GM12878 (cell line): ENCODE results near the gene BEST2. TPM values are rescaled to one million over a fixed set of nuclear protein-coding genes. Genes with fewer than 3 reads are reported as not detected.
A peak's percentile ranks its signal among the peaks of the same experiment; 100 is the strongest.

Source experiments
- SRF ChIP-seq, 2 experiments: IDR thresholded peaks; 2 replicates each; pipeline ENCODE4 v1.6.1; 2011; ENCODE audit warnings: low read depth in 2 of 2, low read length in 2 of 2, mild to moderate bottlenecking in 1 of 2, moderate library complexity in 1 of 2
- polyA plus RNA-seq, 11 experiments: library from polyadenylated mRNA; depleted of rRNA in 4 of 11; unstranded in 6 of 11; stranded (reverse) in 5 of 11; fragments of >200 nt; fragmentation: Nextera tagmentation in 4 of 11; fragmentation: Illumina TruSeq in 1 of 11; extraction: Ambion mirVana in 4 of 11; extraction: Trizol in 1 of 11; gene quantifications; 1 replicate in 1 of 11; 2 replicates in 10 of 11; pipeline versions ENCODE4 v1.2.1 to v1.2.3, GENCODE V29; 2011 to 2016; ENCODE audit warnings: inconsistent platforms in 2 of 11, missing spikeins in 2 of 11, low read depth in 1 of 11
- total RNA-seq, 4 experiments: library from RNA; depleted of rRNA in 3 of 4; stranded (reverse); fragments of >200 nt in 3 of 4; fragmentation: Illumina TruSeq in 1 of 4; extraction: Trizol in 1 of 4; gene quantifications; 2 replicates each; pipeline versions ENCODE4 v1.2.1 to v1.2.3, GENCODE V29; 2013 to 2021
- TF ChIP-seq, protein P1 (sequence below): IDR thresholded peaks from 2 replicates; pipeline ENCODE4 v1.6.1; 2012; ENCODE audit warnings: improper control_type of control experiment, low read depth, low read length; ENCODE audit not compliant: insufficient replicate concordance
- TF ChIP-seq, protein P2 (sequence below): fragments of 450-650 bp; IDR thresholded peaks from 2 replicates; pipeline ENCODE4 v1.6.1; 2017; ENCODE audit warnings: mild to moderate bottlenecking, moderate library complexity

BEST2 gene
- total and polyA plus RNA-seq, 10 of the 15 experiments (the other 5 are each of a cell fraction or from before 2014, with no cell fraction given), result not detected

DNA sequence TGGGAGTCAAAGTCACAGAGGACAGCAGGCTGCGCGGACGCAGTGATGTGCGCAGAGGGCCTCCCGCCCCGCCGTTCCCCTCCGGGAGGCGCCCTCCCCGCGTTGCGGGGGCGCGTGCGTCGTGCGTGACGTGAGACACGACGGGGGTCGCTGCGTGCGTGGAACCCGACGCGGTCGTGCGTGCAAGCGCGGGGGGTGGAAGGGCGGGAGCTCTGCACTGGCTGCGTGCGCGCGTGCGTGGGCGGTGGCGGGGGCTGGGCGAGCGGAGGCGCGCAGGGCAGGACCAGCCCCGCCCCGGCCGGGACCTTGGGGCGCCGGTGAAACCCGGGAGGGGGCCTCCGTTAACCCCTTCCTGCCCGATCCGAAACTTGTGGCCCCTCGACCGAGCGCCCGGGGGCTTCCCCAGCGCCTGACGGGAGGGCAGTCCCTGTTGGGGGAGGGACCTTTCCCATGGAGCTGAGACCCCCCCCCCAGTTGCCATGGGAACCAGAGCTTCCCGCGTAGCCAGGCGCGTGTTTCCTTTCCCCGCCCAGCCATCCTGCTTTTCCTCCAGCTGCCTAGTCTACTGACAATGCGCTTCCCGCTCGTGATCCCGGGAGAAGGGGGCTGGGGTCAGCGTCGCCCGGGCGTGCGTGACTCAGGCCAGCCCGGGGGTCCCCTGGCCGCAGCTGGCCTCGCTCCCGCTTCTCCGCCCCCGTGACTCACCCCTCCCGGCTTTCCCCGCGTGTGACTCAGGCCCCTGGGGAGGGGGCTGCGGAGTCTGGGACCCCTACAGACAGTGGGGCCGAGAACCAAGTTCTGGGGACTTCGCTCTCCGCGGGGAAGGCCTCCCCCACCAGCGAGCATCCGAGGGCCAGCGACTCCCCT, 31.1 kb downstream of the BEST2 start (continued):
- TF ChIP-seq, protein P1, sequence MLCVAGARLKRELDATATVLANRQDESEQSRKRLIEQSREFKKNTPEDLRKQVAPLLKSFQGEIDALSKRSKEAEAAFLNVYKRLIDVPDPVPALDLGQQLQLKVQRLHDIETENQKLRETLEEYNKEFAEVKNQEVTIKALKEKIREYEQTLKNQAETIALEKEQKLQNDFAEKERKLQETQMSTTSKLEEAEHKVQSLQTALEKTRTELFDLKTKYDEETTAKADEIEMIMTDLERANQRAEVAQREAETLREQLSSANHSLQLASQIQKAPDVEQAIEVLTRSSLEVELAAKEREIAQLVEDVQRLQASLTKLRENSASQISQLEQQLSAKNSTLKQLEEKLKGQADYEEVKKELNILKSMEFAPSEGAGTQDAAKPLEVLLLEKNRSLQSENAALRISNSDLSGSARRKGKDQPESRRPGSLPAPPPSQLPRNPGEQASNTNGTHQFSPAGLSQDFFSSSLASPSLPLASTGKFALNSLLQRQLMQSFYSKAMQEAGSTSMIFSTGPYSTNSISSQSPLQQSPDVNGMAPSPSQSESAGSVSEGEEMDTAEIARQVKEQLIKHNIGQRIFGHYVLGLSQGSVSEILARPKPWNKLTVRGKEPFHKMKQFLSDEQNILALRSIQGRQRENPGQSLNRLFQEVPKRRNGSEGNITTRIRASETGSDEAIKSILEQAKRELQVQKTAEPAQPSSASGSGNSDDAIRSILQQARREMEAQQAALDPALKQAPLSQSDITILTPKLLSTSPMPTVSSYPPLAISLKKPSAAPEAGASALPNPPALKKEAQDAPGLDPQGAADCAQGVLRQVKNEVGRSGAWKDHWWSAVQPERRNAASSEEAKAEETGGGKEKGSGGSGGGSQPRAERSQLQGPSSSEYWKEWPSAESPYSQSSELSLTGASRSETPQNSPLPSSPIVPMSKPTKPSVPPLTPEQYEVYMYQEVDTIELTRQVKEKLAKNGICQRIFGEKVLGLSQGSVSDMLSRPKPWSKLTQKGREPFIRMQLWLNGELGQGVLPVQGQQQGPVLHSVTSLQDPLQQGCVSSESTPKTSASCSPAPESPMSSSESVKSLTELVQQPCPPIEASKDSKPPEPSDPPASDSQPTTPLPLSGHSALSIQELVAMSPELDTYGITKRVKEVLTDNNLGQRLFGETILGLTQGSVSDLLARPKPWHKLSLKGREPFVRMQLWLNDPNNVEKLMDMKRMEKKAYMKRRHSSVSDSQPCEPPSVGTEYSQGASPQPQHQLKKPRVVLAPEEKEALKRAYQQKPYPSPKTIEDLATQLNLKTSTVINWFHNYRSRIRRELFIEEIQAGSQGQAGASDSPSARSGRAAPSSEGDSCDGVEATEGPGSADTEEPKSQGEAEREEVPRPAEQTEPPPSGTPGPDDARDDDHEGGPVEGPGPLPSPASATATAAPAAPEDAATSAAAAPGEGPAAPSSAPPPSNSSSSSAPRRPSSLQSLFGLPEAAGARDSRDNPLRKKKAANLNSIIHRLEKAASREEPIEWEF, result no peak
- TF ChIP-seq SRF (IDR thresholded peaks at IDR 0.05; ENCODE audit: low read depth in 2 of 2, low read length in 2 of 2), result peak in 1 of 2 experiments; percentile 15; a peak in 2 of 4 replicates
- TF ChIP-seq, protein P2, sequence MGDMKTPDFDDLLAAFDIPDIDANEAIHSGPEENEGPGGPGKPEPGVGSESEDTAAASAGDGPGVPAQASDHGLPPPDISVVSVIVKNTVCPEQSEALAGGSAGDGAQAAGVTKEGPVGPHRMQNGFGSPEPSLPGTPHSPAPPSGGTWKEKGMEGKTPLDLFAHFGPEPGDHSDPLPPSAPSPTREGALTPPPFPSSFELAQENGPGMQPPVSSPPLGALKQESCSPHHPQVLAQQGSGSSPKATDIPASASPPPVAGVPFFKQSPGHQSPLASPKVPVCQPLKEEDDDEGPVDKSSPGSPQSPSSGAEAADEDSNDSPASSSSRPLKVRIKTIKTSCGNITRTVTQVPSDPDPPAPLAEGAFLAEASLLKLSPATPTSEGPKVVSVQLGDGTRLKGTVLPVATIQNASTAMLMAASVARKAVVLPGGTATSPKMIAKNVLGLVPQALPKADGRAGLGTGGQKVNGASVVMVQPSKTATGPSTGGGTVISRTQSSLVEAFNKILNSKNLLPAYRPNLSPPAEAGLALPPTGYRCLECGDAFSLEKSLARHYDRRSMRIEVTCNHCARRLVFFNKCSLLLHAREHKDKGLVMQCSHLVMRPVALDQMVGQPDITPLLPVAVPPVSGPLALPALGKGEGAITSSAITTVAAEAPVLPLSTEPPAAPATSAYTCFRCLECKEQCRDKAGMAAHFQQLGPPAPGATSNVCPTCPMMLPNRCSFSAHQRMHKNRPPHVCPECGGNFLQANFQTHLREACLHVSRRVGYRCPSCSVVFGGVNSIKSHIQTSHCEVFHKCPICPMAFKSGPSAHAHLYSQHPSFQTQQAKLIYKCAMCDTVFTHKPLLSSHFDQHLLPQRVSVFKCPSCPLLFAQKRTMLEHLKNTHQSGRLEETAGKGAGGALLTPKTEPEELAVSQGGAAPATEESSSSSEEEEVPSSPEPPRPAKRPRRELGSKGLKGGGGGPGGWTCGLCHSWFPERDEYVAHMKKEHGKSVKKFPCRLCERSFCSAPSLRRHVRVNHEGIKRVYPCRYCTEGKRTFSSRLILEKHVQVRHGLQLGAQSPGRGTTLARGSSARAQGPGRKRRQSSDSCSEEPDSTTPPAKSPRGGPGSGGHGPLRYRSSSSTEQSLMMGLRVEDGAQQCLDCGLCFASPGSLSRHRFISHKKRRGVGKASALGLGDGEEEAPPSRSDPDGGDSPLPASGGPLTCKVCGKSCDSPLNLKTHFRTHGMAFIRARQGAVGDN, result peak; percentile 97
- TF ChIP-seq, all 136 proteins: peak for 64
